Measurements from ENCODE around the gene RSPH9. TPM values are rescaled to one million over a fixed set of nuclear protein-coding genes. Genes with fewer than 3 reads are reported as not detected.

Gene RSPH9
- total and polyA plus RNA-seq, 2 donors (not counting 3 experiments of a cell fraction or from before 2014, with no cell fraction given) = 0.18 to 0.27 TPM

DNA sequence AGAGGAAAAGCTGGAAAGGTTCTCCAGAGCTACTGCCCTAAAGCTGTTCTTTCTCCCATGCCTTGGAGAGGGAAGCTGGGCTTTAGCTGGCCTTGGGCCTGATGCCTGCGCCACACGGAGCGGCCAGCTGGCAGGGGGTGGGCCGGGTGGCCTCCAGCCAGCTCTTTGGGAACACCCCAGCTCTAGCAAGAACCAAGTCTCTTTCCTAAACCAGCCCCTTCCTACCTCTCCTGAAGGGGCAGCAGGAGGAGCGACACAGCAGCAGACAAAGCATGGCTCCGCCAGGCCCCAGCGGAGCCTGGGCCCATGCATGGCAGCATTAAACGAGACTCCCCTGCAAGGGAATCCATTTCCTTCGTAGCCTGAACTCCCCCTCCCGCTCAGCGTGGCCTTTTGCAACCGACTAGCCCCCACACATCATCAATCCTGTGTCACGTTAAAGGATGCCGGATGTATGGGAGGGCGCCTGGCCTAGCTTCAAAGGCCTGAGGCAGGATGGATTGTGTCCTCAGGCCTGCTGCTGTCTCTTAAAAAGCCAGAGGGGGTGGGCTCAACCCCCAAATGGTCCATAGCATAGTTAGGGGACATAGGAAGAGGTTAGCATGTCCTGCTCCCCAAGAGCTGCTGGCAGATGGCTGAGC, 28.7 kb downstream of the RSPH9 start:
- ChIA-PET CTCF (interaction anchor here (0.7 to 2.5 kb wide), 4 partner anchors 101 to 410 kb away, joined by 3 to 17 read pairs (median 4); no protein-coding TSS in a partner anchor), POLR2A (no interaction called here)
- dilution Hi-C loops (cut with MboI; ENCODE audit: extremely low pct_ligation_motif_present, low sequenced_read_pairs) = no loop called here
- H3K4me3 ChIP-seq (replicated peaks in 1 of 3; ENCODE audit: insufficient read depth in 1 of 3, low read depth in 1 of 3, low read length in 3 of 3) = no peak overlapping the region
- TF ChIP-seq POLR2AphosphoS5 (IDR thresholded peaks at IDR 0.05; ENCODE audit: insufficient read depth, low read depth, low read length) = no peak
- TF ChIP-seq EZH2 (IDR thresholded peaks at IDR 0.05; ENCODE audit: borderline replicate concordance, low read depth, low read length, severe bottlenecking) = no peak
- no peak for TF ChIP-seq JUN (IDR thresholded peaks at IDR 0.05; ENCODE audit: borderline replicate concordance, insufficient read depth, insufficient read length, low read depth)
- TF ChIP-seq GATA2 (IDR thresholded peaks at IDR 0.05; ENCODE audit: insufficient read depth, insufficient read length, low read depth, low read length) = no peak
- no peak for TF ChIP-seq FOS (IDR thresholded peaks at IDR 0.05; ENCODE audit: borderline replicate concordance, insufficient read depth, low read length)
- TF ChIP-seq, protein P1, sequence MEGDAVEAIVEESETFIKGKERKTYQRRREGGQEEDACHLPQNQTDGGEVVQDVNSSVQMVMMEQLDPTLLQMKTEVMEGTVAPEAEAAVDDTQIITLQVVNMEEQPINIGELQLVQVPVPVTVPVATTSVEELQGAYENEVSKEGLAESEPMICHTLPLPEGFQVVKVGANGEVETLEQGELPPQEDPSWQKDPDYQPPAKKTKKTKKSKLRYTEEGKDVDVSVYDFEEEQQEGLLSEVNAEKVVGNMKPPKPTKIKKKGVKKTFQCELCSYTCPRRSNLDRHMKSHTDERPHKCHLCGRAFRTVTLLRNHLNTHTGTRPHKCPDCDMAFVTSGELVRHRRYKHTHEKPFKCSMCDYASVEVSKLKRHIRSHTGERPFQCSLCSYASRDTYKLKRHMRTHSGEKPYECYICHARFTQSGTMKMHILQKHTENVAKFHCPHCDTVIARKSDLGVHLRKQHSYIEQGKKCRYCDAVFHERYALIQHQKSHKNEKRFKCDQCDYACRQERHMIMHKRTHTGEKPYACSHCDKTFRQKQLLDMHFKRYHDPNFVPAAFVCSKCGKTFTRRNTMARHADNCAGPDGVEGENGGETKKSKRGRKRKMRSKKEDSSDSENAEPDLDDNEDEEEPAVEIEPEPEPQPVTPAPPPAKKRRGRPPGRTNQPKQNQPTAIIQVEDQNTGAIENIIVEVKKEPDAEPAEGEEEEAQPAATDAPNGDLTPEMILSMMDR (IDR thresholded peaks at IDR 0.05; ENCODE audit: extremely low read depth in 1 of 2, insufficient read depth in 1 of 2, low read depth in 1 of 2, low read length in 2 of 2) = no peak
- TF ChIP-seq MYC (IDR thresholded peaks at IDR 0.05; ENCODE audit: low read depth, low read length) = no peak
- no peak for TF ChIP-seq POLR2A (IDR thresholded peaks at IDR 0.05; ENCODE audit: low read depth, low read length)
- TF ChIP-seq, protein P2, sequence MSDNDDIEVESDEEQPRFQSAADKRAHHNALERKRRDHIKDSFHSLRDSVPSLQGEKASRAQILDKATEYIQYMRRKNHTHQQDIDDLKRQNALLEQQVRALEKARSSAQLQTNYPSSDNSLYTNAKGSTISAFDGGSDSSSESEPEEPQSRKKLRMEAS (IDR thresholded peaks at IDR 0.05; ENCODE audit: insufficient read depth, insufficient read length) = no peak
- intact Hi-C loops (cut with micrococcal nuclease) = no loop called here
- no peaks in the 10 kb centered on the region for H3K9me1 ChIP-seq (replicated peaks; ENCODE audit: control insufficient read depth, extremely low read depth, insufficient read depth, low read length)
- H4K20me1 ChIP-seq (replicated peaks; ENCODE audit: control insufficient read depth, extremely low read depth, insufficient read depth, low read length) = no peaks in the 10 kb centered on the region
- no peak for DNase-seq (ENCODE audit: low read depth, low spot score)
- peaks cover 9 to 42% of the 10 kb centered on the region in 2 experiments for H3K36me3 ChIP-seq (ENCODE audit: control insufficient read depth in 2 of 2, extremely low read depth in 1 of 2, insufficient read depth in 2 of 2, low read length in 2 of 2)
- no peak for FAIRE-seq
- no peaks in the 10 kb centered on the region for H3K27me3 ChIP-seq (ENCODE audit: control insufficient read depth in 2 of 2, insufficient read depth in 2 of 2, low read length in 2 of 2)
- H3K9ac ChIP-seq (replicated peaks; ENCODE audit: extremely low read depth, insufficient read depth, low read length) = no peak overlapping the region
- no peak overlapping the region for H3K4me2 ChIP-seq (ENCODE audit: insufficient read depth, low read length)
- H3K9me3 ChIP-seq (replicated peaks; ENCODE audit: control insufficient read depth, insufficient read depth, low read length) = no peaks in the 10 kb centered on the region
- no peaks in the 10 kb centered on the region for H3K79me2 ChIP-seq (ENCODE audit: control insufficient read depth, insufficient read depth, low read length)
- no peak overlapping the region for H3K27ac ChIP-seq (ENCODE audit: insufficient read depth, low read depth, low read length)
- H2AFZ ChIP-seq (ENCODE audit: low read depth, low read length) = no peak overlapping the region
- BruUV-seq (replicated peaks) = no TSS peak
- H3K4me1 ChIP-seq (ENCODE audit: control insufficient read depth, extremely low read depth, insufficient read depth, low read length) = peaks cover 3% of the 10 kb centered on the region

All from endothelial cell of umbilical vein (primary cell).